IPS-18a (cell line): Measurements from ENCODE around the gene PDSS2.
A peak's percentile ranks its signal among the peaks of the same experiment; 100 is the strongest.
"Not testable (repeated sequence)": the region's sequence is repeated elsewhere in the genome, so short reads cannot be mapped to it uniquely, and the experiment has no call there.

Experiments used
- H3K27ac ChIP-seq: one replicate; pipeline ENCODE4 v1.5.1; 2013; ENCODE audit warnings: low read length
- H3K27me3 ChIP-seq: one replicate; pipeline ENCODE4 v1.6.1; 2013; ENCODE audit warnings: mild to moderate bottlenecking, low read length; ENCODE audit not compliant: control insufficient read depth, insufficient read depth
- H3K36me3 ChIP-seq: one replicate; pipeline ENCODE4 v1.6.1; 2013; ENCODE audit warnings: low read depth, low read length; ENCODE audit not compliant: control insufficient read depth
- H3K4me1 ChIP-seq: one replicate; pipeline ENCODE4 v1.6.1; 2013; ENCODE audit warnings: low read depth, low read length; ENCODE audit not compliant: control insufficient read depth
- H3K4me3 ChIP-seq: one replicate; pipeline ENCODE4 v1.5.1; 2013; ENCODE audit warnings: low read length
- H3K9ac ChIP-seq: one replicate; pipeline ENCODE4 v1.6.1; 2013; ENCODE audit warnings: mild to moderate bottlenecking, low read length, moderate library complexity
- H3K9me3 ChIP-seq: one replicate; pipeline ENCODE4 v1.6.1; 2013; ENCODE audit warnings: low read depth, low read length; ENCODE audit not compliant: control insufficient read depth

The PDSS2 gene

GRCh38 chr6:107118976-107119375 lies 340.4 kb downstream of the PDSS2 start:
- no peaks in the 10 kb centered on the region for H3K27me3 ChIP-seq
- no peak overlapping the region for H3K4me3 ChIP-seq
- H3K9ac ChIP-seq: no peak overlapping the region
- H3K4me1 ChIP-seq: peaks cover 27% of the 10 kb centered on the region
- no peak overlapping the region for H3K27ac ChIP-seq
- no peaks in the 10 kb centered on the region for H3K9me3 ChIP-seq
- no peaks in the 10 kb centered on the region for H3K36me3 ChIP-seq

GRCh38 chr6:107118540-107118939 lies 340.8 kb downstream of the PDSS2 start:
- H3K9ac ChIP-seq, H3K4me3 ChIP-seq, H3K27me3 ChIP-seq, H3K36me3 ChIP-seq, H3K9me3 ChIP-seq, H3K27ac ChIP-seq: not testable (repeated sequence)
- peaks cover 31% of the 10 kb centered on the region for H3K4me1 ChIP-seq

GRCh38 chr6:107116931-107117330 lies 342.4 kb downstream of the PDSS2 start:
- Histone ChIP-seq H3K9ac (peak overlapping the region; percentile 93), H3K9me3 (no peaks in the 10 kb centered on the region), H3K4me1 (peaks cover 34% of the 10 kb centered on the region), H3K27me3 (no peaks in the 10 kb centered on the region), H3K4me3 (peak overlapping the region; percentile 76), H3K36me3 (no peaks in the 10 kb centered on the region), H3K27ac (peak overlapping the region; percentile 32)

- Histone ChIP-seq H3K27me3 (no peaks in the 10 kb centered on the region), H3K27ac (peak overlapping the region; percentile 99), H3K9me3 (no peaks in the 10 kb centered on the region), H3K36me3 (no peaks in the 10 kb centered on the region), H3K4me3 (peak overlapping the region; percentile 76), H3K9ac (peak overlapping the region; percentile 93), H3K4me1 (peaks cover 34% of the 10 kb centered on the region)
Measured at GRCh38 chr6:107116328-107116892, 343.0 kb downstream of the PDSS2 start.

GRCh38 chr6:107115695-107116327 lies 343.6 kb downstream of the PDSS2 start:
- H3K9ac ChIP-seq: peak overlapping the region; percentile 93
- H3K9me3 ChIP-seq: no peaks in the 10 kb centered on the region
- H3K4me3 ChIP-seq: peak overlapping the region; percentile 76
- no peaks in the 10 kb centered on the region for H3K27me3 ChIP-seq
- peak overlapping the region; percentile 99 for H3K27ac ChIP-seq
- peaks cover 34% of the 10 kb centered on the region for H3K4me1 ChIP-seq
- no peaks in the 10 kb centered on the region for H3K36me3 ChIP-seq

- Histone ChIP-seq H3K9ac (peak within 1 kb of the TSS; percentile 93), H3K27me3 (no peaks in the 10 kb centered on the region), H3K36me3 (no peaks in the 10 kb centered on the region), H3K4me1 (peaks cover 34% of the 10 kb centered on the region), H3K9me3 (no peaks in the 10 kb centered on the region), H3K27ac (peak within 1 kb of the TSS; percentile 99), H3K4me3 (peak within 1 kb of the TSS; percentile 94)
Measured at GRCh38 chr6:107114926-107115694, 344.3 kb downstream of the PDSS2 start, which contains the start of gene BEND3. Gene BEND3, minus strand, starts transcription at chr6:107115515. Its CDS starts 16,230 bp downstream, at chr6:107099285.

GRCh38 chr6:107114213-107114925 lies 345.0 kb downstream of the PDSS2 start:
- Histone ChIP-seq H3K27ac (peak overlapping the region; percentile 93), H3K4me3 (peak overlapping the region; percentile 94), H3K27me3 (no peaks in the 10 kb centered on the region), H3K9me3 (no peaks in the 10 kb centered on the region), H3K9ac (peak overlapping the region; percentile 88), H3K36me3 (no peaks in the 10 kb centered on the region), H3K4me1 (peaks cover 34% of the 10 kb centered on the region)

- Histone ChIP-seq H3K4me3 (no peak overlapping the region), H3K9me3 (no peaks in the 10 kb centered on the region), H3K27ac (no peak overlapping the region), H3K36me3 (no peaks in the 10 kb centered on the region), H3K9ac (no peak overlapping the region), H3K4me1 (peaks cover 25% of the 10 kb centered on the region), H3K27me3 (no peaks in the 10 kb centered on the region)
Measured at GRCh38 chr6:107110200-107110599, 349.2 kb downstream of the PDSS2 start.

- Histone ChIP-seq H3K27ac (no peak overlapping the region), H3K4me3 (no peak overlapping the region), H3K4me1 (peaks cover 19% of the 10 kb centered on the region), H3K9ac (no peak overlapping the region), H3K36me3 (no peaks in the 10 kb centered on the region), H3K9me3 (no peaks in the 10 kb centered on the region), H3K27me3 (no peaks in the 10 kb centered on the region)
Measured at GRCh38 chr6:107108201-107108890, 351.0 kb downstream of the PDSS2 start.

GRCh38 chr6:107107791-107108190 lies 351.6 kb downstream of the PDSS2 start:
- no peaks in the 10 kb centered on the region for H3K27me3 ChIP-seq
- H3K4me1 ChIP-seq: peaks cover 22% of the 10 kb centered on the region
- no peaks in the 10 kb centered on the region for H3K36me3 ChIP-seq
- no peaks in the 10 kb centered on the region for H3K9me3 ChIP-seq
- H3K27ac ChIP-seq: no peak overlapping the region
- no peak overlapping the region for H3K9ac ChIP-seq
- H3K4me3 ChIP-seq: no peak overlapping the region

GRCh38 chr6:107106165-107106564 lies 353.2 kb downstream of the PDSS2 start:
- peak overlapping the region; percentile 2 for H3K9ac ChIP-seq
- peak overlapping the region; percentile 19 for H3K27ac ChIP-seq
- H3K36me3 ChIP-seq: no peaks in the 10 kb centered on the region
- H3K4me3 ChIP-seq: no peak overlapping the region
- peaks cover 30% of the 10 kb centered on the region for H3K4me1 ChIP-seq
- no peaks in the 10 kb centered on the region for H3K9me3 ChIP-seq
- no peaks in the 10 kb centered on the region for H3K27me3 ChIP-seq
